ENCODE data around the gene TMTC3.

GRCh38 chr12:88207921-88208620, 66.0 kb downstream of the TMTC3 start:
- TF ChIP-seq CTCF (IDR thresholded peaks at IDR 0.05; ENCODE audit: low read depth, low read length) (no peak), EZH2phosphoT487 (IDR thresholded peaks at IDR 0.05; ENCODE audit: low read depth) (no peak)
